GM12864 (cell line): Measurements from ENCODE around the gene CEACAM7.

ENCODE experiments used
- DNase-seq: peaks from one replicate; pipeline ENCODE4 v3.0.0-alpha.2; 2011; ENCODE audit warnings: low read depth
- H3K4me3 ChIP-seq: 2 replicates; pipeline ENCODE4 v1.5.1; 2011; ENCODE audit warnings: mild to moderate bottlenecking, low read depth, low read length, control low read depth
- CTCF ChIP-seq: IDR thresholded peaks from 2 replicates; pipeline ENCODE4 v1.5.1; 2011; ENCODE audit warnings: low read depth, mild to moderate bottlenecking, moderate library complexity, low read length, control low read depth, inconsistent platforms; ENCODE audit errors: missing control alignments

The CEACAM7 gene

GRCh38 chr19:41626877-41627276, 61.2 kb downstream of the CEACAM7 start, which contains the start of gene CEACAM4:
TSS of gene CEACAM4 (minus strand) at chr19:41627074. CDS start at chr19:41626963, 111 bp downstream.
- no peak within 1 kb of the TSS for H3K4me3 ChIP-seq
- DNase-seq = no peak
- TF ChIP-seq CTCF = no peak

GRCh38 chr19:41626278-41626677, 61.8 kb downstream of the CEACAM7 start:
- DNase-seq = no peak
- no peak for TF ChIP-seq CTCF

GRCh38 chr19:41624937-41625336, 63.1 kb downstream of the CEACAM7 start:
- DNase-seq = no peak
- H3K4me3 ChIP-seq = no peak overlapping the region
- TF ChIP-seq CTCF = no peak

More at GRCh38 chr19:41626278-41626677, 61.8 kb downstream of the CEACAM7 start:
- no peak overlapping the region for H3K4me3 ChIP-seq

GRCh38 chr19:41624515-41624914, 63.6 kb downstream of the CEACAM7 start:
- no peak for TF ChIP-seq CTCF
- no peak for DNase-seq
- H3K4me3 ChIP-seq = no peak overlapping the region

GRCh38 chr19:41623360-41623759, 64.7 kb downstream of the CEACAM7 start:
- no peak overlapping the region for H3K4me3 ChIP-seq
- no peak for DNase-seq
- TF ChIP-seq CTCF = no peak
